Astrocyte (in vitro differentiated cells and primary cell): ENCODE results near the gene SH3RF1.

Experiments used
- CTCF ChIP-seq: IDR thresholded peaks from 2 replicates; pipeline ENCODE4 v1.5.1; 2011; ENCODE audit warnings: low read depth, mild to moderate bottlenecking, inconsistent platforms, low read length, moderate library complexity; ENCODE audit not compliant: insufficient read depth
- EZH2 ChIP-seq: IDR thresholded peaks from 2 replicates; pipeline ENCODE4 v1.6.1; 2012; ENCODE audit warnings: mild to moderate bottlenecking, low read length, inconsistent platforms; ENCODE audit not compliant: insufficient read depth

- TF ChIP-seq CTCF = no peak
- no peak for TF ChIP-seq EZH2
Measured at GRCh38 chr4:169249214-169249973, 21.4 kb downstream of the SH3RF1 start.
